BLaER1 (cell line): ENCODE data around the gene IRX6.

ENCODE experiments used
- H3K27ac ChIP-seq: shearing (Covaris generic); formaldehyde crosslinking; 2 replicates; pipeline ENCODE4 v1.8.1; 2022
- H3K27me3 ChIP-seq: shearing (Covaris generic); formaldehyde crosslinking; 2 replicates; pipeline ENCODE4 v1.8.1; 2022
- H3K36me3 ChIP-seq: shearing (Covaris generic); formaldehyde crosslinking; 2 replicates; pipeline ENCODE4 v1.8.1; 2022
- H3K4me1 ChIP-seq: shearing (Covaris generic); formaldehyde crosslinking; 2 replicates; pipeline ENCODE4 v1.8.1; 2022
- H3K4me2 ChIP-seq: shearing (Covaris generic); formaldehyde crosslinking; 2 replicates; pipeline ENCODE4 v1.8.1; 2022
- H3K4me3 ChIP-seq: shearing (Covaris generic); formaldehyde crosslinking; 2 replicates; pipeline ENCODE4 v1.8.1; 2022
- H3K9ac ChIP-seq: shearing (Covaris generic); formaldehyde crosslinking; 2 replicates; pipeline ENCODE4 v1.8.1; 2022
- H3K9me3 ChIP-seq: shearing (Covaris generic); formaldehyde crosslinking; 2 replicates; pipeline ENCODE4 v1.8.1; 2022
- H4K20me1 ChIP-seq: shearing (Covaris generic); formaldehyde crosslinking; 2 replicates; pipeline ENCODE4 v1.8.1; 2022
- Cebpa-rat ChIP-seq: shearing (Covaris generic); IDR thresholded peaks from 2 replicates; pipeline ENCODE4 v1.8.1; 2022

The IRX6 gene

DNA sequence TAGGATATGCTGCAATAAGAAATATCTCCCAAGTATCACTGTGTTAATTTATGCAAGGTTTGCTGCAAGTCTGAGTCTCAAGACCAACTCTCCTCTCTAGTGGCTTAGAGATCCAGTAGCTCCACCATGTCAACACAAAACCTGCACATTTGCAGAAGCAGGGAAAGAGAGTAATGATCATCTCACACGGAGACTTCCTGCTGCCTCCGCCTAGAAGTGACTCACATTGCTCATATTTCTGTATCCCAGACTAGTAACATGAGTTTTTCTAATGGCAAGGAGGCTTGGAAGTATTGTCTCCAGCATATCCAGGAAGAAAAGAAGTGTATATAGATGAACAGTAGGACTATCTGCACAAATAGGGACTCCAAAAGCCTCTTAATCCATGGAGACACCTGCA lies 15.0 kb upstream of the IRX6 start:
- Histone ChIP-seq H4K20me1 (no peaks in the 10 kb centered on the region), H3K4me1 (no peaks in the 10 kb centered on the region), H3K4me2 (no peak overlapping the region), H3K9me3 (no peaks in the 10 kb centered on the region), H3K27me3 (no peaks in the 10 kb centered on the region), H3K27ac (no peak overlapping the region), H3K36me3 (no peaks in the 10 kb centered on the region), H3K4me3 (no peak overlapping the region), H3K9ac (no peak overlapping the region)
- TF ChIP-seq Cebpa-rat: no peak

DNA sequence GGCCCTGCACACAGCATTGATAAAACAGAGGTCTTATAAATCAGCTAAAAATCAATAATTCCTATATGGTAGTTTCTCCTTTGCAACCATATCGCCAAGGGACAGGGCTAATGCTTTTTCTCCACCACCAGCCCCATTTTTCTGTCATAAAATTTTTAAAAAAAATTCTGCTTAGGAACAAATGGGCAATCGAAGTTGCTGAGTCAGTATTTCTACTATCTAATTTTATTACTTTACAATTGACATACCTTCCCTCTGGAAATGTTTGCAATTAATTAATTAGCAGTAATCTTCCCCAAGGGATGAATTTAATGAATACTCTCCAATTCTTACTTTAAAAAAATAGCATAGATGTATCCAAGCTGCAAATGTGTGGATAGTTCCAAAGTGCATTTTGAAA lies 1.7 kb upstream of the IRX6 start:
- H3K4me2 ChIP-seq: no peak overlapping the region
- H3K27me3 ChIP-seq: no peaks in the 10 kb centered on the region
- H3K9me3 ChIP-seq: peaks cover 9% of the 10 kb centered on the region; the same call in 1 of the 2 replicates
- no peak overlapping the region for H3K4me3 ChIP-seq
- H3K27ac ChIP-seq: no peak overlapping the region
- no peak for TF ChIP-seq Cebpa-rat
- H3K9ac ChIP-seq: no peak overlapping the region
- H4K20me1 ChIP-seq: no peaks in the 10 kb centered on the region
- no peaks in the 10 kb centered on the region for H3K4me1 ChIP-seq
- H3K36me3 ChIP-seq: no peaks in the 10 kb centered on the region

DNA sequence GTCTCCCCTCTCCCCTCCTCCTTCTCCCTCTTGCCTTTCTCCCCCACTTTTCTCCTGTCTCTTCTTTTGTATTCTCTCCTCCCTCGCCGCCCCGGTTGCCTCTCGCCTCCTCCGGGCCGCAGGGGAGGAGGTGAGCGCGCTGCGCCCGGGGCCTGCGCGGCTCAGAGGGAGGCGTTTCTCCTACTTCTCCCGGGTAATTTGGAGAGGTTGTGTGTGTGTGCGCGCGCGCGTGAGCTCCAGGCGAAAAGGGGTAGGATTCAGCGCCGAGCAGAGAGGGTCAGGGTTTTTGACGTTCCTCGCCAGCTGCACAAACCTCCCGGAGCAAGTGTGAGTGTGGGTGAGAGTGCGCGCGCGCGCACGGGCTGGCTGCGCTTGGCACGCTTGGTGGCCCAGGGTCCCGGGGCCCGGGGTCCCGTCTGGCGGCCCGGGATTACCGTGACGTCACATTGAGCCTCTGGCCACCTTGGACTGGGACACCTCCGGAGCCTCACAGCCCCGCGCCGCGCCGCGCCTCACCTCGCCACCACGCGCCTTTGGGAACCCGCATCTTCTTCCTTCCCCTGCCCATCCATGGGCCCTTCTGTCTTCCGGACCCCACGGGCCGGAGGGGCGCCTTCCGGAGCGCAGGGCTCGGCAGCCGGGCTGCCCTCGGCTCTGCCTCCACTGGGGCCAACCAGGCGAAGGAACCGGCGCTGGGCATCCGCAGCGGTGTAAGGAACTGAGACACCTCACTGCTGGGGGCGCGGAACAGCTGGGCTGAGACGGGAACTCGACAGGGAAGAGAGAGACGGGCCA lies 479 bp downstream of the IRX6 start:
- H3K27ac ChIP-seq: no peak overlapping the region
- H3K9me3 ChIP-seq: peaks cover 18% of the 10 kb centered on the region
- H3K4me2 ChIP-seq: no peak overlapping the region
- H3K4me1 ChIP-seq: 0 out of 2 replicates have a peak, but pooled peaks cover 6% of the 10 kb centered on the region
- no peaks in the 10 kb centered on the region for H3K36me3 ChIP-seq
- no peak overlapping the region for H3K9ac ChIP-seq
- H3K4me3 ChIP-seq: no peak overlapping the region
- no peak for TF ChIP-seq Cebpa-rat
- no peaks in the 10 kb centered on the region for H4K20me1 ChIP-seq
- H3K27me3 ChIP-seq: no peaks in the 10 kb centered on the region

DNA sequence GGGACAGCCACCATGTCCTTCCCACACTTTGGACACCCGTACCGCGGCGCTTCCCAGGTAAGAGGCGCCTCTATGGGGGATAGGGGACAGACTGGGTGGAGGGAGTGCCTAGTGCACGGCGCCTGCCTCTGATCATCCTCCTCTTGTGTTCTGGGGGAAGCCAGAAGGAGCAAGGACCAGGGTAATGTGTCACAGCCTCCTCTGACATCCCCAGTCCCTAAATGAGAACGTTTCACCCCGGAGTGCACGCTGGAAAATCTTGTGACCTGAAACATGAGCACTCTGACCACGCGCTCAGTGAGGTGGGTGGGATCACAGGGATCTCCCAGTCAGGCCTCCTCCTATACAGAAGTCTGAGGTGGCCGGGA lies 1.1 kb downstream of the IRX6 start:
- no peak for TF ChIP-seq Cebpa-rat
- Histone ChIP-seq H3K4me3 (no peak overlapping the region), H3K27me3 (no peaks in the 10 kb centered on the region), H3K9me3 (peaks cover 20% of the 10 kb centered on the region), H3K4me1 (peaks cover 6% of the 10 kb centered on the region; the same call in 1 of the 2 replicates), H3K9ac (no peak overlapping the region), H3K27ac (no peak overlapping the region), H3K36me3 (no peaks in the 10 kb centered on the region), H3K4me2 (no peak overlapping the region), H4K20me1 (no peaks in the 10 kb centered on the region)

DNA sequence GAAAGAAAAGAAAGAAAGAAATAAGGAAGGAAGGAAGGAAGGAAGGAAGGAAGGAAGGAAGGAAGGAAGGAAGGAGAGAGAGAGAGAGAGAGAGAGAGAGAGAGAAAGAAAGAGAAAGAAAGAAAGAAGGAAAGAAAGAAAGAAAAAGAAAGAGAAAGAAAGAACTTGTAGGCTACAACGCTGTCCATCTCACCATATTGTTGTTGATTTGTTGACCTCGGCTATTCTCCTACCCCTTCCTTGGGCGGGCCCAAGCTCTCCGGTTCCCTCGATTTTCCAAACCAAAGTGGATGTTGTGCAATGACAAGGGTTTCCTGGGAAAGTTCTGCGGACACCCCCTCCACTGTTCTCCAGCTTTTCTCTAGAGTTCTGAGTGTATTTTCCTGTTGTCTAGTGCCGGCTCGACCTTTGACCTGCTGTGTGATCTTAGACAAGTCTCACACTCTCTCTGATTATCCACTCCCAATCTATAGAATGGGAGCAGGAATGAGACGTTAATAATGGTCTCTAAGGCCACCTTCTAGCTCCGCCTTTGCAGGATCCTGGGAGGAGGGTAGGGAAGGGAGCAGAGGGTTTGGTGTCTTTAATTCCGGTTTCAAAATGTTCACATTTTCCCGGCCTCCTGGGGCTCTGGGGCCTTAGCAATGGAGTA lies 1.6 kb downstream of the IRX6 start:
- TF ChIP-seq Cebpa-rat: no peak
- H3K9ac ChIP-seq: no peak overlapping the region
- no peaks in the 10 kb centered on the region for H3K36me3 ChIP-seq
- peaks cover 25% of the 10 kb centered on the region for H3K9me3 ChIP-seq
- H3K4me1 ChIP-seq: peaks cover 12% of the 10 kb centered on the region; the same call in 1 of the 2 replicates
- no peak overlapping the region for H3K27ac ChIP-seq
- H3K27me3 ChIP-seq: no peaks in the 10 kb centered on the region
- no peak overlapping the region for H3K4me2 ChIP-seq
- no peaks in the 10 kb centered on the region for H4K20me1 ChIP-seq
- no peak overlapping the region for H3K4me3 ChIP-seq

DNA sequence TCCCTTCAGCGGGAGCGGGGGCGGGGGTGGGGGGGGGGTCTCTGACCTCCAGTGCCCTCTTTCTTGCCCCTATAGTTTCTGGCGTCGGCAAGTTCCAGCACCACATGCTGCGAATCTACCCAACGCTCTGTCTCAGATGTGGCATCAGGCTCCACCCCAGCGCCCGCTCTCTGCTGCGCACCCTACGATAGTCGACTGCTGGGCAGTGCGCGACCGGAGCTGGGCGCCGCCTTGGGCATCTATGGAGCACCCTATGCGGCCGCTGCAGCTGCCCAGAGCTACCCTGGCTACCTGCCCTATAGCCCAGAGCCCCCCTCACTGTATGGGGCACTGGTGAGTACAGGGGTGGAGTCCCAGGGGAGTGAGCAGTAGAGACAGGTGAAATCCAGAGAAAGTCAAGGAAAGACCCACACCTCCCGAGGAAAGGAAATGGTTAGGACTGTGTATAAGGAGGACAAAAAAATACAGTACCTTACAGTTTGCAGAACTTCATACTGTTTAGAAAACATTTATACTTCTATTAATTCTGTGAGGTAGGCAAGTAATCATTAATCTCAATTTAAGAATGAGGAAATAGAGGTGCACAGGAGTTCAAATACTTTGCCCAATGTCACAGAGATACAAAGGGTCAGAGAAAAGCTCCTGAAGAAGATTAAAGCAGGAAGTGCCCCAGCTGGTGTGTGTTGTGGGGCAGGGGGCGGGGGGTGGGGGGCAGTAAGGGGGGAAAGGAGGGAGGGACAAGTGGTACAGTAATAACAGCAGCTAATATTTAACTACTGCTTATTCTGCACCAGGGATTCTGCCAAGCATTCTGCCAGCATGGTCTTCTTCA lies 2.5 kb downstream of the IRX6 start:
- Histone ChIP-seq H3K9me3 (peaks cover 34% of the 10 kb centered on the region), H3K4me2 (no peak overlapping the region), H3K27me3 (no peaks in the 10 kb centered on the region), H3K36me3 (no peaks in the 10 kb centered on the region), H3K27ac (no peak overlapping the region), H3K9ac (no peak overlapping the region), H3K4me1 (peaks cover 21% of the 10 kb centered on the region), H4K20me1 (no peaks in the 10 kb centered on the region), H3K4me3 (no peak overlapping the region)
- no peak for TF ChIP-seq Cebpa-rat

DNA sequence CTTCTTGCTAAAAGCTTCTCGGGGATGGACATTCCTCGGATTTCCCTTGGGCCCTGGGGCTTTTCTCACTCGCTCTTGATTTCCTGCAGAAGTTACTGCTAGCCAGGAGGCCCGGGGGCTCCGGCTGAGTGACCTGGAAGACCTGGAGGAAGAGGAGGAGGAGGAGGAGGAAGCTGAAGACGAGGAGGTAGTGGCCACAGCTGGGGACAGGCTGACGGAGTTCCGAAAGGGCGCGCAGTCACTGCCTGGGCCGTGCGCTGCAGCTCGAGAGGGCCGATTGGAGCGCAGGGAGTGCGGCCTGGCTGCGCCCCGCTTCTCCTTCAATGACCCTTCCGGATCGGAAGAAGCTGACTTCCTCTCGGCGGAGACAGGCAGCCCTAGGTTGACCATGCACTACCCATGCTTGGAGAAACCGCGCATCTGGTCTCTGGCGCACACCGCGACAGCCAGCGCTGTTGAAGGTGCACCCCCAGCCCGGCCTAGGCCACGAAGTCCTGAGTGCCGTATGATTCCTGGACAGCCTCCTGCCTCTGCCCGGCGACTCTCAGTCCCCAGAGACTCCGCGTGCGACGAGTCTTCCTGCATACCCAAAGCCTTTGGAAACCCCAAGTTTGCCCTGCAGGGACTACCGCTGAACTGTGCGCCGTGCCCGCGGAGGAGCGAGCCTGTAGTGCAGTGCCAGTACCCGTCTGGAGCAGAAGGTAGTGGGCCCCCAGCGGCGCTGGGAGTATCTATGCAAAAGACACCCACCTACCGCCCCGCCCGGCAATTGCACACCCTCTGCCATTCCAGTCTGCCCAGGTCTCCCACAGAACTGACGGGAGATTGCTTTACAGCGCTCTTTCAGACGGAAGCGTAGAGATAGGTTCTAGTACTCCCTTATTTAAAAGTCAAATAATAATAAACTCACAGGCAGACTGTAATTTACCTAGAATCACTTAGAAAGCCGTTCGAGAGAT lies 4.9 kb downstream of the IRX6 start:
- H3K4me1 ChIP-seq: peaks cover 45% of the 10 kb centered on the region
- H3K9ac ChIP-seq: no peak overlapping the region
- no peak overlapping the region for H3K4me3 ChIP-seq
- no peaks in the 10 kb centered on the region for H3K27me3 ChIP-seq
- H3K4me2 ChIP-seq: no peak overlapping the region
- no peaks in the 10 kb centered on the region for H4K20me1 ChIP-seq
- TF ChIP-seq Cebpa-rat: no peak
- H3K36me3 ChIP-seq: no peaks in the 10 kb centered on the region
- H3K9me3 ChIP-seq: peaks cover 38% of the 10 kb centered on the region
- no peak overlapping the region for H3K27ac ChIP-seq

DNA sequence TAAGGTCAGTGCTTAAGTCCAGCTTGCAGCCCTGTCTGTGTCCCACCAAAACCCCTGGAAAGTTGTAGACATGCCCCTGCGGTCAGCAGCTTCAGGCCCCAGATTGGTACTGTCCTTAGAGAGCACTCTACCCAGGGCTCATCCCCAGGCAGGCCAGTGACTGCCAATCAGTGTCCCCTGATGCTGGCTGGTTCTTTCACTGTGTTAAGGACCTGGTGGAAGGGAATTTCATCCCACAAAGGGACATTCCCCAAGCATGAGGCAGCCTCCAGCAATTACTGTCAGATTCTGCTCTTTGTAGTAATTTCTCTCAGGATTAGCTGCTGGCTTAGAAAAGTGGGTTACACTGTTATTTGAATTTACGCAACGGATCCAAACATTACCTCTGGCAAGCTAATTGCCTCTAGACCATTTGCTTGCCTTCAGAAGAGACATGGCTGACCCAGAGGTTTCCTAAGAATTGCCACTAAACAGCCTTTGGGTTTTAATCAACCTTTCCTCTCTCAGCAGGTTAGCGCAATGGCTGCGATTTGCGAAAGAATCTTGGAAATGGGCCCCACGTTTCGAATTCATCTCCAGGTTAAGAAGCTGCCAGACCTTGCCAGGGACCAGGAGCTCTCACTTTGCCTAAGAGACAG lies 5.9 kb downstream of the IRX6 start:
- Histone ChIP-seq H3K9ac (no peak overlapping the region), H3K9me3 (peaks cover 31% of the 10 kb centered on the region), H3K27ac (no peak overlapping the region), H3K4me3 (no peak overlapping the region), H3K27me3 (no peaks in the 10 kb centered on the region), H4K20me1 (no peaks in the 10 kb centered on the region), H3K4me1 (peaks cover 52% of the 10 kb centered on the region), H3K4me2 (0 out of 2 replicates have a peak overlapping the region, but pooled peaks have one; percentile 3), H3K36me3 (no peaks in the 10 kb centered on the region)
- TF ChIP-seq Cebpa-rat: no peak
